Nephron progenitor cell (in vitro differentiated cells): ENCODE data around the gene ERC1.

Experiments used
- DNase-seq: peaks from one replicate; pipeline ENCODE4 v3.0.0; 2021
- H3K27ac Mint-ChIP-seq: 2 replicates; pipeline ENCODE4 v1.8.0; 2021; ENCODE audit warnings: mild to moderate bottlenecking, moderate library complexity, mixed read lengths
- H3K27me3 Mint-ChIP-seq: 2 replicates; pipeline ENCODE4 v1.8.0; 2021; ENCODE audit warnings: mild to moderate bottlenecking, low read depth, mixed read lengths; ENCODE audit not compliant: poor library complexity
- H3K36me3 Mint-ChIP-seq: 2 replicates; pipeline ENCODE4 v1.8.0; 2021; ENCODE audit warnings: low read depth, mixed read lengths
- H3K4me1 Mint-ChIP-seq: 2 replicates; pipeline ENCODE4 v1.8.0; 2021; ENCODE audit warnings: mixed read lengths
- H3K4me3 Mint-ChIP-seq: 2 replicates; pipeline ENCODE4 v1.8.0; 2021; ENCODE audit warnings: mild to moderate bottlenecking, moderate library complexity, mixed read lengths
- H3K9me3 Mint-ChIP-seq: 2 replicates; pipeline ENCODE4 v1.8.0; 2021; ENCODE audit warnings: mild to moderate bottlenecking, moderate library complexity, mixed read lengths
- TF ChIP-seq, protein P1 (sequence below): fragments of 200-600 bp; sonication (generic); IDR thresholded peaks from 2 replicates; pipeline ENCODE4 v1.5.0; 2021; ENCODE audit warnings: antibody characterized with exemption

The ERC1 gene

DNA sequence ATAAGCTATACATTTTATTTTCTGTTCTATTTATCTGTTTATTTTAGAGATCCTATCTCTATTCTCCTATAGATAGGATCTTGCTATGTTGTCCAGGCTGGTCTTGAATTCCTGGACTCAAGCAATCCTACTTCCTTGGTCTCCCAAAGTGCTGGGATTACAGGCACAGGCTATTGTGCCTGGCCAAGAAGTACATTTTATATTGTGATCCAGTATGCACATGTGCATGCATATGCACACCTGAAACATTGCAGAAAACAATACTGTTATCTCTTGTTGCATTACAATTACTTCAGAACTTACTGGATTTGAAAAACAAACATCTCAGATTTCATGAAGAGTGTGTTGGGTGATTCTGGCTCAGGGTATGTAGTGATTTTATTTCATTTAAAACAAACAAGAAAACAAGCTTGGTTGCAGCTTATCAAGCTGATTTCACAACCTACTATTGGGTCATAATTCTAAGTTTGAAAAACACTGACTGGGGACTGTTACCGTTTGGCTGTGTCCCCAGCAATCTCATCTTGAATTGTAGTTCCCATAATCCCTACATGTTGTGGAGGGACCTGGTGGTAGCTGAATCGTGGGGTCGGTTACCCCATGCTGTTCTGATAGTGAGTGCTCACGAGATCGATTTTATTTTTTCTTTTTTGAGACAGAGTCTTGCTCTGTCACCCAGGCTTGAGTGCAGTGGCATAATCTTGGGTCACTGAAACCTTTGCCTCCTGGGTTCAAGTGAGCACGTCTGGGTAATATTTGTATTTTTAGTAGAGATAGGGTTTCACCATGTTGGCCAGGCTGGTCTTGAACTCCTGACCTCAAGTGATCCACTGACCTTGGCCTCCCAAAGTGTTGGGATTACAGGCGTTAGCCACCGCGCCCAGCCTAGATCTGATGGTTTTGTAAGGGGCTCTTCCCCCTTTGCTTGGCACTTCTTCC lies 31.3 kb downstream of the ERC1 start:
- TF ChIP-seq, protein P1, sequence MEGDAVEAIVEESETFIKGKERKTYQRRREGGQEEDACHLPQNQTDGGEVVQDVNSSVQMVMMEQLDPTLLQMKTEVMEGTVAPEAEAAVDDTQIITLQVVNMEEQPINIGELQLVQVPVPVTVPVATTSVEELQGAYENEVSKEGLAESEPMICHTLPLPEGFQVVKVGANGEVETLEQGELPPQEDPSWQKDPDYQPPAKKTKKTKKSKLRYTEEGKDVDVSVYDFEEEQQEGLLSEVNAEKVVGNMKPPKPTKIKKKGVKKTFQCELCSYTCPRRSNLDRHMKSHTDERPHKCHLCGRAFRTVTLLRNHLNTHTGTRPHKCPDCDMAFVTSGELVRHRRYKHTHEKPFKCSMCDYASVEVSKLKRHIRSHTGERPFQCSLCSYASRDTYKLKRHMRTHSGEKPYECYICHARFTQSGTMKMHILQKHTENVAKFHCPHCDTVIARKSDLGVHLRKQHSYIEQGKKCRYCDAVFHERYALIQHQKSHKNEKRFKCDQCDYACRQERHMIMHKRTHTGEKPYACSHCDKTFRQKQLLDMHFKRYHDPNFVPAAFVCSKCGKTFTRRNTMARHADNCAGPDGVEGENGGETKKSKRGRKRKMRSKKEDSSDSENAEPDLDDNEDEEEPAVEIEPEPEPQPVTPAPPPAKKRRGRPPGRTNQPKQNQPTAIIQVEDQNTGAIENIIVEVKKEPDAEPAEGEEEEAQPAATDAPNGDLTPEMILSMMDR = no peak
- no peak overlapping the region for H3K4me3 Mint-ChIP-seq
- H3K36me3 Mint-ChIP-seq = peaks cover 47% of the 10 kb centered on the region
- H3K4me1 Mint-ChIP-seq = no peaks in the 10 kb centered on the region
- H3K9me3 Mint-ChIP-seq = peaks cover 12% of the 10 kb centered on the region
- H3K27ac Mint-ChIP-seq = no peak overlapping the region
- no peak for DNase-seq
- no peaks in the 10 kb centered on the region for H3K27me3 Mint-ChIP-seq

DNA sequence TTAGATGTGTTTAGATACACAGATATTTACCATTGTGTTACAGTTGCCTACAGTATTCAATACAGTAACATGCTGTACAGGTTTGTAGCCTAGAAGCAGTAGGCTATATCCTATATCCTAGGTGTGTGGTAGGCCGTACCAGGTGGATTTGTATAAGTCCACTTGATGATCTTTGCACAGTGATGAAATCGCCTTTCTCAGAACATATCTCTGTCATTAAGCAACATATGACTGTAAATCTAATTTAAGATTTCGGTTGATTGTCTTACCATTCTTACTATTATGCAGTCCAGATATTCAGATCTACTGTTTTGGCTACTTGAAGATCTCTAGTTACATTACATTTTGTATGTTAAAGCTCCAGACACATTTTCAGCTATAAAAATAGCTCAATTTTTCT lies 39.8 kb downstream of the ERC1 start:
- TF ChIP-seq, protein P1 = no peak
- Mint-ChIP-seq H3K27me3 (no peaks in the 10 kb centered on the region), H3K27ac (no peak overlapping the region), H3K36me3 (peaks cover 41% of the 10 kb centered on the region), H3K4me1 (no peaks in the 10 kb centered on the region), H3K9me3 (peaks cover 4% of the 10 kb centered on the region), H3K4me3 (no peak overlapping the region)
- no peak for DNase-seq

DNA sequence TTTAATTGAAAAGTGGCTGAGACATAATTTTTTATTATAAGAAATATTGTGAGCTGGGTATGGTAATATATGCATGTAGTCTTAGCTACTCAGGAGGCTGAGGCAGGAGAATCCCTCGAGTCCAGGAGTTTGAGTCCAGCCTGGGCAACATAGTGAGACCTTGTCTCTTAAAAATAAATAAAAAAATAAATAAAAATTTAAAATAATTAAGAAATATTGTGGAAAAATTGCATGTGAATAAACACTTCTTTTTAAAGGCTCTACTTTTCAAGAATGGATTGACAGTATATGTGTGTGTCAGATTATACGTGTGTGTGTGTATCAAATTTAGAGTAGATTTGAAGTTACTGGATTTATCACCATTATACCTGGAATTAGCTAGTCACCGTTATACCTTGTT lies 43.2 kb downstream of the ERC1 start:
- Mint-ChIP-seq H3K27ac (no peak overlapping the region), H3K4me3 (no peak overlapping the region), H3K9me3 (peaks cover 9% of the 10 kb centered on the region), H3K27me3 (no peaks in the 10 kb centered on the region), H3K36me3 (peaks cover 48% of the 10 kb centered on the region), H3K4me1 (no peaks in the 10 kb centered on the region)
- TF ChIP-seq, protein P1 = no peak
- no peak for DNase-seq

DNA sequence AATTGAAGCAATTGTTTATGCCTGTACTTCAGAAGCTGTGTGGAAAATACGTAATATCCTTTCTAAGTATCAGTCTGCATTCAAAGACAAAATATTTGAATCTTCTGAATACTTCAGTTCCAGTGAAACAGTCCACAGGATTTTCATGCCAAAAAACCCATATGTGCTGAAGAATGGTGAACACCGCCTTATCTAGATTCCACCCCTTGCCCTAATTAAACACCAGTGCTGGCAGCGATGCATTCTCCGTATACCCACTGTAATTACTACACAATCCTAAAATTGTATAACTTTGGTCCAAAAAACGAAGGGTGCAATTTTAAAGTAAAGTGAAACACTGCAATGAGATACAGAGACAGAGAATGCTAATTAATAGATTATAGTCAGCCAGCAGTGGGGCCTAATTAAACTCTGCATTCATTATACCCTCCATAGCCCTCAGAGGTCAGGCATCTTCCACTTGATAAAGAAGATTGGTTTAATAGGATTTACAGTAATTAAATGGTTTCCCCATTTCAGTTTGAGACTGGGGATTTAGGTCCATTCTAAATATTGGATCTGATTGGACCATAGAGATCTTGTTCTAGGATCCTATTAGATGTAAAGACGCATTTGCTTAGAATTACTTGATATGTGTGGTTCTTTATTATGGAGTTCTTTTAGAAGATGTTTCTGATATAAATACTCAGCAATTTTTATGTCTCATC lies 43.9 kb downstream of the ERC1 start:
- Mint-ChIP-seq H3K36me3 (peaks cover 54% of the 10 kb centered on the region), H3K9me3 (peaks cover 15% of the 10 kb centered on the region), H3K4me3 (no peak overlapping the region), H3K27me3 (no peaks in the 10 kb centered on the region), H3K27ac (peak overlapping the region; percentile 39), H3K4me1 (no peaks in the 10 kb centered on the region)
- no peak for DNase-seq
- TF ChIP-seq, protein P1 = no peak

DNA sequence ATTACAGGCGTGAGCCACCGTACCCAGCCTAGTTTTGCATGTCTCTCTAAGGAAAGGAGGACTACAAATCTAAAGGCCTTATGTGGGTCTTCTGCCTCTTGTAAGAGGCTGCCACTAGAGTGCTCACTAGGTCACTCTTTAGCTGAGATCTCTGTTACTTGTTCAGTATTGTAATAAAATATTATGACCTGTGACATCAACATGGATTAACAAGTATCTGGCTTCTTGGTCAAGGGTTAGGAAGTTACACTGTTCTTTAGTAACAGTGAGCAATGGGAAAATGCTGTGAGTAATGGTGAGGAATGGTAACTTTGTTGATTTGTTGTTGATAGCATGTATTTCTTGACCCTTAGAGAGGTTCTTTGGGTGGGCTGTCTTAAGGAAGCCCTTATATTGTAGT lies 50.5 kb downstream of the ERC1 start:
- H3K27ac Mint-ChIP-seq = no peak overlapping the region
- H3K9me3 Mint-ChIP-seq = peaks cover 15% of the 10 kb centered on the region
- peaks cover 48% of the 10 kb centered on the region for H3K36me3 Mint-ChIP-seq
- DNase-seq = no peak
- no peak overlapping the region for H3K4me3 Mint-ChIP-seq
- H3K4me1 Mint-ChIP-seq = peaks cover under 1% of the 10 kb centered on the region
- TF ChIP-seq, protein P1 = no peak
- no peaks in the 10 kb centered on the region for H3K27me3 Mint-ChIP-seq
